GM23248 (cell line): ENCODE results near the gene ULBP1.
"Not testable (repeated sequence)": the region's sequence is repeated elsewhere in the genome, so short reads cannot be mapped to it uniquely, and the experiment has no call there.

Source experiments
- EZH2 ChIP-seq: fragments of 200-600 bp; sonication (generic); IDR thresholded peaks from 2 replicates; pipeline ENCODE4 v1.6.1; 2018; ENCODE audit warnings: antibody characterized with exemption, mild to moderate bottlenecking; ENCODE audit not compliant: insufficient read depth, poor library complexity, severe bottlenecking
- EZH2phosphoT487 ChIP-seq: fragments of 200-600 bp; sonication (generic); IDR thresholded peaks from 2 replicates; pipeline ENCODE4 v1.6.1; 2018; ENCODE audit warnings: antibody characterized with exemption, moderate library complexity, mild to moderate bottlenecking, low read depth; ENCODE audit not compliant: insufficient read depth

GRCh38 chr6:149946631-149947030, 17.1 kb upstream of the ULBP1 start:
- not testable (repeated sequence) for TF ChIP-seq EZH2phosphoT487, EZH2
